Endodermal cell (in vitro differentiated cells): ENCODE measurements around the gene ROCK2. TPM values are rescaled to one million over a fixed set of nuclear protein-coding genes. Genes with fewer than 3 reads are reported as not detected.
A peak's percentile ranks its signal among the peaks of the same experiment; 100 is the strongest.

Source experiments
- DNase-seq: peaks from one replicate; pipeline ENCODE4 v3.0.0-alpha.2; 2017
- H3K27ac ChIP-seq: 2 replicates; pipeline ENCODE4 v1.5.1; 2013; ENCODE audit warnings: mild to moderate bottlenecking, low read depth, low read length, moderate library complexity
- H3K27me3 ChIP-seq: 2 replicates; pipeline ENCODE4 v1.6.1; 2013; ENCODE audit warnings: mild to moderate bottlenecking, low read length, moderate library complexity; ENCODE audit not compliant: insufficient read depth, control insufficient read depth, poor library complexity, severe bottlenecking
- H3K36me3 ChIP-seq: 2 replicates; pipeline ENCODE4 v1.7.0; 2013; ENCODE audit warnings: mild to moderate bottlenecking, low read length, moderate library complexity; ENCODE audit not compliant: control insufficient read depth, insufficient read depth
- H3K4me1 ChIP-seq: one replicate; pipeline ENCODE4 v1.7.0; 2013; ENCODE audit warnings: low read length; ENCODE audit not compliant: control insufficient read depth, insufficient read depth
- H3K4me3 ChIP-seq: 2 replicates; pipeline ENCODE4 v1.5.1; 2013; ENCODE audit warnings: mild to moderate bottlenecking, low read length, moderate library complexity
- H3K9ac ChIP-seq: 2 replicates; pipeline ENCODE4 v1.6.1; 2013; ENCODE audit warnings: mild to moderate bottlenecking, low read length, moderate library complexity; ENCODE audit not compliant: poor library complexity, severe bottlenecking; ENCODE audit errors: extremely low read depth
- H3K9me3 ChIP-seq: 2 replicates; pipeline ENCODE4 v1.6.1; 2013; ENCODE audit warnings: mild to moderate bottlenecking, low read length, moderate library complexity; ENCODE audit not compliant: control insufficient read depth
- H3K27ac Mint-ChIP-seq: 2 replicates; pipeline ENCODE4 v1.8.0; 2020; ENCODE audit warnings: mixed read lengths
- H3K27me3 Mint-ChIP-seq: 2 replicates; pipeline ENCODE4 v1.8.0; 2021; ENCODE audit warnings: mild to moderate bottlenecking, mixed read lengths; ENCODE audit not compliant: insufficient read depth
- H3K36me3 Mint-ChIP-seq: 2 replicates; pipeline ENCODE4 v1.8.0; 2020; ENCODE audit warnings: low read depth, mixed read lengths
- H3K4me1 Mint-ChIP-seq: 2 replicates; pipeline ENCODE4 v1.8.0; 2020; ENCODE audit warnings: mixed read lengths
- H3K4me3 Mint-ChIP-seq: 2 replicates; pipeline ENCODE4 v1.8.0; 2020; ENCODE audit warnings: mild to moderate bottlenecking, moderate library complexity, mixed read lengths
- H3K9me3 Mint-ChIP-seq: 2 replicates; pipeline ENCODE4 v1.8.0; 2020; ENCODE audit warnings: mild to moderate bottlenecking, mixed read lengths
- CTCF ChIP-seq: fragments of 200-600 bp; sonication (generic); conservative IDR thresholded peaks from 2 replicates; pipeline ENCODE4 v1.5.0; 2021; ENCODE audit warnings: antibody characterized with exemption, mild to moderate bottlenecking
- WGBS, 2 experiments: methylation state at CpG; one replicate each; pipeline versions ENCODE4 v1.1.5 to v1.1.7; 2013; ENCODE audit warnings: missing lambda C conversion rate in 2 of 2, mixed read lengths in 1 of 2; ENCODE audit not compliant: insufficient coverage in 1 of 2, insufficient read length in 1 of 2; 5-methylcytosine and 5-hydroxymethylcytosine counted together
- total RNA-seq, 2 donors: library from RNA; stranded (reverse); fragmentation: NEBNext Ultra II Directional in 1 of 2; extraction: Animal tissue kit (Norgen Biotek cat#: 25700) in 1 of 2; gene quantifications; 2 replicates in 1 of 2; 3 replicates in 1 of 2; pipeline ENCODE4 v1.2.1, GENCODE V29; 2021

The ROCK2 gene
- total RNA-seq, 2 donors from 2014 or later = 27.2 to 32.6 TPM

GRCh38 chr2:11160256-11160655 lies 184.2 kb downstream of the ROCK2 start:
- H3K4me3 Mint-ChIP-seq = no peak overlapping the region
- no peak overlapping the region for H3K27ac Mint-ChIP-seq
- H3K27me3 ChIP-seq = no peaks in the 10 kb centered on the region
- no peak overlapping the region for H3K27ac ChIP-seq
- H3K9me3 ChIP-seq = no peaks in the 10 kb centered on the region
- H3K9ac ChIP-seq = no peak overlapping the region
- peaks cover 10% of the 10 kb centered on the region for H3K4me1 Mint-ChIP-seq
- no peaks in the 10 kb centered on the region for H3K9me3 Mint-ChIP-seq
- WGBS, 2 experiments = 94% methylated on average over 8 to 13 of the region's 13 CpGs
- H3K27me3 Mint-ChIP-seq = peaks cover 6% of the 10 kb centered on the region
- no peak for TF ChIP-seq CTCF
- H3K36me3 ChIP-seq = no peaks in the 10 kb centered on the region
- no peaks in the 10 kb centered on the region for H3K4me1 ChIP-seq
- peaks cover 3% of the 10 kb centered on the region for H3K36me3 Mint-ChIP-seq
- DNase-seq = peak; percentile 29
- H3K4me3 ChIP-seq = no peak overlapping the region

GRCh38 chr2:11159574-11160170 lies 184.8 kb downstream of the ROCK2 start:
- H3K9me3 Mint-ChIP-seq = no peaks in the 10 kb centered on the region
- Histone ChIP-seq H3K9ac (no peak overlapping the region), H3K27ac (no peak overlapping the region), H3K27me3 (no peaks in the 10 kb centered on the region), H3K4me1 (peaks cover 1% of the 10 kb centered on the region), H3K36me3 (no peaks in the 10 kb centered on the region), H3K4me3 (no peak overlapping the region), H3K9me3 (no peaks in the 10 kb centered on the region)
- H3K27me3 Mint-ChIP-seq = peaks cover 6% of the 10 kb centered on the region
- no peak overlapping the region for H3K4me3 Mint-ChIP-seq
- peak; percentile 35 for DNase-seq
- H3K27ac Mint-ChIP-seq = no peak overlapping the region
- peaks cover 1% of the 10 kb centered on the region for H3K36me3 Mint-ChIP-seq
- 95 to 96% methylated on average over 13 to 14 of the region's 14 CpGs for WGBS, 2 experiments
- no peak for TF ChIP-seq CTCF
- H3K4me1 Mint-ChIP-seq = peaks cover 8% of the 10 kb centered on the region

- Histone ChIP-seq H3K9ac (no peak overlapping the region), H3K27me3 (no peaks in the 10 kb centered on the region), H3K27ac (no peak overlapping the region), H3K36me3 (no peaks in the 10 kb centered on the region), H3K4me3 (no peak overlapping the region), H3K4me1 (peaks cover 5% of the 10 kb centered on the region), H3K9me3 (no peaks in the 10 kb centered on the region)
- WGBS, 2 experiments = 77 to 82% methylated on average over 5 to 14 of the region's 14 CpGs
- no peak for TF ChIP-seq CTCF
- peaks cover 10% of the 10 kb centered on the region for H3K4me1 Mint-ChIP-seq
- no peak overlapping the region for H3K4me3 Mint-ChIP-seq
- no peaks in the 10 kb centered on the region for H3K9me3 Mint-ChIP-seq
- peak; percentile 44 for DNase-seq
- peaks cover 8% of the 10 kb centered on the region for H3K27me3 Mint-ChIP-seq
- no peaks in the 10 kb centered on the region for H3K36me3 Mint-ChIP-seq
- no peak overlapping the region for H3K27ac Mint-ChIP-seq
These were observed 185.4 kb downstream of the ROCK2 start for GRCh38 chr2:11158916-11159573.
